ENCODE results near the gene SCYL2.

- TF ChIP-seq CTCF (IDR thresholded peaks at IDR 0.05): no peak
- no peak for TF ChIP-seq POLR2A (IDR thresholded peaks at IDR 0.05)
Observed at GRCh38 chr12:100225491-100225890, 41.5 kb upstream of the SCYL2 start.
